ENCODE measurements around the gene ATG4A. TPM values are rescaled to one million over a fixed set of nuclear protein-coding genes. Genes with fewer than 3 reads are reported as not detected.

The ATG4A gene
- total RNA-seq, 4 donors from 2014 or later: 5.9 to 18.0 (median 11.8) TPM

DNA sequence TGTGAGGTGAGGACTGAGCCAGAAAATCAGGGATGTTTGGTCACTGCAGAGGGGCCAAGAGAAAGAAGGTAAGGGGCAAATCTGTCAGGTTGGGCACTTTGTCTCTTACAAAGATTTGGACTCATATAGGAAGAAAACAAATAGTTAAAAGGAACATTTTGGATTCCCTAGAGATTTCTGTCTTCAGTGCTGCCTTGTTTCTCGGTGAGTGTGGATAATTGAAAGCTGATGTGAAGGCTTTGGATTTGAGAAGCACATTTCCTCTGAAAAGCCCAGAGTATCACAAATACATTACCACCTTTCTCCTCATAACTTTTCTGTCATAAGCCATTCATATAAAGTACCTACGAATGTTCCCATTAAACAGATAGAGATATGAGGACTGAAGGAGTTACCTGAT, 107.5 kb downstream of the ATG4A start:
- H3K27ac ChIP-seq: no peak overlapping the region
- H3K4me3 ChIP-seq: no peak overlapping the region
- DNase-seq: no peak
- no peaks in the 10 kb centered on the region for H3K36me3 ChIP-seq
- intact Hi-C loops (cut with DNase I): no loop called here
- TF ChIP-seq POLR2A (IDR thresholded peaks at IDR 0.05) (no peak), CTCF (IDR thresholded peaks at IDR 0.05) (no peak)
- WGBS, 2 donors: 40 to 62% methylated on average over 2 of the region's 2 CpGs
- no peaks in the 10 kb centered on the region for H3K27me3 ChIP-seq
- no peaks in the 10 kb centered on the region for H3K9me3 ChIP-seq
- H3K4me1 ChIP-seq: no peaks in the 10 kb centered on the region

GRCh38 chrX:108199691-108200090, 108.1 kb downstream of the ATG4A start:
- DNase-seq: no peak
- intact Hi-C loops (cut with DNase I): no loop called here
- WGBS, 2 donors: 0 to 10% methylated on average over 4 of the region's 4 CpGs
- no peaks in the 10 kb centered on the region for H3K4me1 ChIP-seq
- no peak overlapping the region for H3K27ac ChIP-seq
- H3K27me3 ChIP-seq: no peaks in the 10 kb centered on the region
- no peaks in the 10 kb centered on the region for H3K36me3 ChIP-seq
- TF ChIP-seq POLR2A (IDR thresholded peaks at IDR 0.05) (no peak), CTCF (IDR thresholded peaks at IDR 0.05) (peak in 5 of 6 experiments; percentile 17 to 53 (median 33))
- H3K9me3 ChIP-seq: no peaks in the 10 kb centered on the region
- H3K4me3 ChIP-seq: no peak overlapping the region

GRCh38 chrX:108203540-108203939, 112.0 kb downstream of the ATG4A start:
- WGBS, 2 donors: 59 to 67% methylated on average over 3 of the region's 3 CpGs
- H3K9me3 ChIP-seq: no peaks in the 10 kb centered on the region
- no peak overlapping the region for H3K4me3 ChIP-seq
- no peaks in the 10 kb centered on the region for H3K4me1 ChIP-seq
- no peaks in the 10 kb centered on the region for H3K36me3 ChIP-seq
- intact Hi-C loops (cut with DNase I): no loop called here
- no peaks in the 10 kb centered on the region for H3K27me3 ChIP-seq
- TF ChIP-seq POLR2A (IDR thresholded peaks at IDR 0.05): no peak
- no peak for TF ChIP-seq CTCF (IDR thresholded peaks at IDR 0.05)
- no peak for DNase-seq
- H3K27ac ChIP-seq: no peak overlapping the region

Other genes starting within 250 kb of the ATG4A start
- not detected for gene TEX13B, start 109.4 kb upstream of the ATG4A start, total RNA-seq
- under 1 TPM in 2 of 4 donors, not detected in 2; 0.19 to 0.35 TPM for gene VSIG1, start 46.7 kb upstream of the ATG4A start, total RNA-seq
- gene PSMD10, start 236 bp upstream of the ATG4A start, total RNA-seq: 10 to 100 TPM; 37.1 to 50.4 (median 41.9) TPM

All from esophagus squamous epithelium (tissue), 5 donors.